ENCODE data around the gene ADCY10. TPM values are rescaled to one million over a fixed set of nuclear protein-coding genes. Genes with fewer than 3 reads are reported as not detected.

ADCY10 gene
- total and polyA plus RNA-seq, 9 of the 15 experiments (the other 6 are each of a cell fraction or from before 2014, with no cell fraction given): 0.08 to 0.86 (median 0.22) TPM

GRCh38 chr1:167819849-167820683 lies 93.9 kb downstream of the ADCY10 start (continued):
- TF ChIP-seq MTA3 (IDR thresholded peaks at IDR 0.05; ENCODE audit: borderline replicate concordance) (peak; percentile 85; the same call in 1 of the 2 replicates), TBP (optimal IDR thresholded peaks at IDR 0.05; ENCODE audit: low read depth, low read length) (peak; percentile 40), POLR2AphosphoS2 (IDR thresholded peaks at IDR 0.05; ENCODE audit: low read length) (no peak), PTRF (tag; IDR thresholded peaks at IDR 0.05) (no peak), NR2F6 (CRISPR knock-in tag; IDR thresholded peaks at IDR 0.05) (peak; percentile 36; the same call in 1 of the 2 replicates), HDAC6 (IDR thresholded peaks at IDR 0.05; ENCODE audit: low read depth, low read length) (no peak), MEF2A (IDR thresholded peaks at IDR 0.05; ENCODE audit: control insufficient read depth, low read depth, low read length) (peak; percentile 84; the same call in 1 of the 2 replicates), ARHGAP35 (IDR thresholded peaks at IDR 0.05; ENCODE audit: partially characterized antibody) (no peak), ZC3H8 (IDR thresholded peaks at IDR 0.05) (no peak), ZNF449 (CRISPR knock-in tag; IDR thresholded peaks at IDR 0.05) (no peak), CHAMP1 (IDR thresholded peaks at IDR 0.05) (no peak), ZFX (CRISPR knock-in tag; IDR thresholded peaks at IDR 0.05) (peak; percentile 70), ZNF589 (CRISPR knock-in tag; IDR thresholded peaks at IDR 0.05; ENCODE audit: low read depth) (no peak), MCM3 (IDR thresholded peaks at IDR 0.05) (no peak), POLR2B (IDR thresholded peaks at IDR 0.05; ENCODE audit: low read depth, partially characterized antibody) (peak; percentile 65), CBFB (CRISPR knock-in tag; IDR thresholded peaks at IDR 0.05) (0 out of 2 replicates have a peak, but pooled peaks have one; percentile 45), HNRNPL (IDR thresholded peaks at IDR 0.05; ENCODE audit: low read depth, low read length) (no peak), KLF16 (IDR thresholded peaks at IDR 0.05) (no peak), NFE2 (IDR thresholded peaks at IDR 0.05; ENCODE audit: low read depth) (peak; percentile 93)
- TF ChIP-seq, protein P1, sequence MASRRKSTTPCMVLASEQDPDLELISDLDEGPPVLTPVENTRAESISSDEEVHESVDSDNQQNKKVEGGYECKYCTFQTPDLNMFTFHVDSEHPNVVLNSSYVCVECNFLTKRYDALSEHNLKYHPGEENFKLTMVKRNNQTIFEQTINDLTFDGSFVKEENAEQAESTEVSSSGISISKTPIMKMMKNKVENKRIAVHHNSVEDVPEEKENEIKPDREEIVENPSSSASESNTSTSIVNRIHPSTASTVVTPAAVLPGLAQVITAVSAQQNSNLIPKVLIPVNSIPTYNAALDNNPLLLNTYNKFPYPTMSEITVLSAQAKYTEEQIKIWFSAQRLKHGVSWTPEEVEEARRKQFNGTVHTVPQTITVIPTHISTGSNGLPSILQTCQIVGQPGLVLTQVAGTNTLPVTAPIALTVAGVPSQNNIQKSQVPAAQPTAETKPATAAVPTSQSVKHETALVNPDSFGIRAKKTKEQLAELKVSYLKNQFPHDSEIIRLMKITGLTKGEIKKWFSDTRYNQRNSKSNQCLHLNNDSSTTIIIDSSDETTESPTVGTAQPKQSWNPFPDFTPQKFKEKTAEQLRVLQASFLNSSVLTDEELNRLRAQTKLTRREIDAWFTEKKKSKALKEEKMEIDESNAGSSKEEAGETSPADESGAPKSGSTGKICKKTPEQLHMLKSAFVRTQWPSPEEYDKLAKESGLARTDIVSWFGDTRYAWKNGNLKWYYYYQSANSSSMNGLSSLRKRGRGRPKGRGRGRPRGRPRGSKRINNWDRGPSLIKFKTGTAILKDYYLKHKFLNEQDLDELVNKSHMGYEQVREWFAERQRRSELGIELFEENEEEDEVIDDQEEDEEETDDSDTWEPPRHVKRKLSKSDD (conservative IDR thresholded peaks at IDR 0.05; ENCODE audit: low read length): no peak
- TF ChIP-seq, protein P2, sequence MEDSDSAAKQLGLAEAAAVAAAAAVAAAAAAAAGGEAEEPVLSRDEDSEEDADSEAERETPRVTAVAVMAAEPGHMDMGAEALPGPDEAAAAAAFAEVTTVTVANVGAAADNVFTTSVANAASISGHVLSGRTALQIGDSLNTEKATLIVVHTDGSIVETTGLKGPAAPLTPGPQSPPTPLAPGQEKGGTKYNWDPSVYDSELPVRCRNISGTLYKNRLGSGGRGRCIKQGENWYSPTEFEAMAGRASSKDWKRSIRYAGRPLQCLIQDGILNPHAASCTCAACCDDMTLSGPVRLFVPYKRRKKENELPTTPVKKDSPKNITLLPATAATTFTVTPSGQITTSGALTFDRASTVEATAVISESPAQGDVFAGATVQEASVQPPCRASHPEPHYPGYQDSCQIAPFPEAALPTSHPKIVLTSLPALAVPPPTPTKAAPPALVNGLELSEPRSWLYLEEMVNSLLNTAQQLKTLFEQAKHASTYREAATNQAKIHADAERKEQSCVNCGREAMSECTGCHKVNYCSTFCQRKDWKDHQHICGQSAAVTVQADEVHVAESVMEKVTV (CRISPR knock-in tag; IDR thresholded peaks at IDR 0.05): no peak
